ENCODE results near the gene SEMA4D.

GRCh38 chr9:89378541-89378940, 119.4 kb downstream of the SEMA4D start:
- TF ChIP-seq EZH2phosphoT487 (IDR thresholded peaks at IDR 0.05; ENCODE audit: low read depth) (no peak), CTCF (IDR thresholded peaks at IDR 0.05; ENCODE audit: low read depth, low read length) (no peak)
